ENCODE data around the gene SUPT4H1. TPM values are rescaled to one million over a fixed set of nuclear protein-coding genes. Genes with fewer than 3 reads are reported as not detected.
A peak's percentile ranks its signal among the peaks of the same experiment; 100 is the strongest.

The SUPT4H1 gene
- total RNA-seq, 2 donors from 2014 or later, result 84.0 to 143 TPM

GRCh38 chr17:58329035-58329809 lies 22.8 kb downstream of the SUPT4H1 start:
- Mint-ChIP-seq H3K4me1 (ENCODE audit: low read depth in 2 of 2) (peaks cover 72 to 73% of the 10 kb centered on the region in 2 donors), H3K9me3 (no peaks in the 10 kb centered on the region), H3K27me3 (no peaks in the 10 kb centered on the region), H3K27ac (peak overlapping the region; percentile 100), H3K36me3 (peaks cover 21% of the 10 kb centered on the region), H3K4me3 (peak overlapping the region; percentile 80)
- peak; percentile 61 to 69 for ATAC-seq
- DNase-seq (ENCODE audit: low spot score), result peak; percentile 88

- no peaks in the 10 kb centered on the region for H3K9me3 Mint-ChIP-seq
- peaks cover 21% of the 10 kb centered on the region for H3K36me3 Mint-ChIP-seq
- DNase-seq (ENCODE audit: low spot score) (peak; percentile 88), ATAC-seq (peak; percentile 40 to 47)
- peak within 1 kb of the TSS; percentile 80 for H3K4me3 Mint-ChIP-seq
- peaks cover 68 to 75% of the 10 kb centered on the region in 2 donors for H3K4me1 Mint-ChIP-seq (ENCODE audit: low read depth in 2 of 2)
- peak within 1 kb of the TSS; percentile 100 for H3K27ac Mint-ChIP-seq
- no peaks in the 10 kb centered on the region for H3K27me3 Mint-ChIP-seq
Observed at GRCh38 chr17:58328195-58329034, 23.6 kb downstream of the SUPT4H1 start, which contains the start of gene TSPOAP1. TSPOAP1 (minus strand) TSS chr17:58328795; CDS start chr17:58327920, 875 bp downstream.

- Mint-ChIP-seq H3K9me3 (no peaks in the 10 kb centered on the region), H3K27me3 (no peaks in the 10 kb centered on the region), H3K27ac (peak overlapping the region; percentile 100), H3K4me1 (ENCODE audit: low read depth in 2 of 2) (peaks cover 65 to 73% of the 10 kb centered on the region in 2 donors), H3K4me3 (peak overlapping the region; percentile 80), H3K36me3 (peaks cover 21% of the 10 kb centered on the region)
- DNase-seq (ENCODE audit: low spot score) (no peak), ATAC-seq (no peak)
Observed at GRCh38 chr17:58327363-58328194, 24.4 kb downstream of the SUPT4H1 start.

- ATAC-seq (no peak), DNase-seq (ENCODE audit: low spot score) (no peak)
- Mint-ChIP-seq H3K36me3 (peaks cover 17% of the 10 kb centered on the region), H3K4me1 (ENCODE audit: low read depth in 2 of 2) (peaks cover 67 to 75% of the 10 kb centered on the region in 2 donors), H3K27me3 (no peaks in the 10 kb centered on the region), H3K27ac (peak overlapping the region; percentile 100), H3K4me3 (peak overlapping the region; percentile 80), H3K9me3 (no peaks in the 10 kb centered on the region)
Observed at GRCh38 chr17:58326609-58327362, 25.2 kb downstream of the SUPT4H1 start.

- peaks cover 13% of the 10 kb centered on the region for H3K36me3 Mint-ChIP-seq
- no peak for DNase-seq (ENCODE audit: low spot score)
- H3K4me1 Mint-ChIP-seq (ENCODE audit: low read depth in 2 of 2), result peaks cover 65 to 74% of the 10 kb centered on the region in 2 donors
- no peaks in the 10 kb centered on the region for H3K9me3 Mint-ChIP-seq
- ATAC-seq, result no peak
- peak overlapping the region; percentile 100 for H3K27ac Mint-ChIP-seq
- H3K4me3 Mint-ChIP-seq, result peak overlapping the region; percentile 80
- H3K27me3 Mint-ChIP-seq, result no peaks in the 10 kb centered on the region
Observed at GRCh38 chr17:58325976-58326468, 26.0 kb downstream of the SUPT4H1 start.

- Mint-ChIP-seq H3K9me3 (no peaks in the 10 kb centered on the region), H3K27ac (peak overlapping the region; percentile 100), H3K4me1 (ENCODE audit: low read depth in 2 of 2) (peaks cover 62 to 74% of the 10 kb centered on the region in 2 donors), H3K4me3 (peak overlapping the region; percentile 39), H3K27me3 (no peaks in the 10 kb centered on the region), H3K36me3 (peaks cover 9% of the 10 kb centered on the region)
- ATAC-seq (no peak), DNase-seq (ENCODE audit: low spot score) (no peak)
Observed at GRCh38 chr17:58325289-58325726, 26.7 kb downstream of the SUPT4H1 start.

- DNase-seq (ENCODE audit: low spot score), result no peak
- H3K27me3 Mint-ChIP-seq, result no peaks in the 10 kb centered on the region
- peak overlapping the region; percentile 100 for H3K27ac Mint-ChIP-seq
- no peak for ATAC-seq
- peaks cover 57 to 71% of the 10 kb centered on the region in 2 donors for H3K4me1 Mint-ChIP-seq (ENCODE audit: low read depth in 2 of 2)
- peaks cover 6% of the 10 kb centered on the region for H3K36me3 Mint-ChIP-seq
- no peaks in the 10 kb centered on the region for H3K9me3 Mint-ChIP-seq
- peak overlapping the region; percentile 39 for H3K4me3 Mint-ChIP-seq
Observed at GRCh38 chr17:58324409-58325288, 27.4 kb downstream of the SUPT4H1 start.

GRCh38 chr17:58324056-58324408 lies 28.0 kb downstream of the SUPT4H1 start:
- peak overlapping the region; percentile 37 to 42 for H3K27ac Mint-ChIP-seq
- peaks cover 50 to 65% of the 10 kb centered on the region in 2 donors for H3K4me1 Mint-ChIP-seq (ENCODE audit: low read depth in 2 of 2)
- no peak overlapping the region for H3K4me3 Mint-ChIP-seq
- DNase-seq (ENCODE audit: low spot score) (no peak), ATAC-seq (no peak)
- H3K9me3 Mint-ChIP-seq, result no peaks in the 10 kb centered on the region
- H3K36me3 Mint-ChIP-seq, result peaks cover 6% of the 10 kb centered on the region
- no peaks in the 10 kb centered on the region for H3K27me3 Mint-ChIP-seq

GRCh38 chr17:58323366-58324055 lies 28.5 kb downstream of the SUPT4H1 start:
- Mint-ChIP-seq H3K4me1 (ENCODE audit: low read depth in 2 of 2) (peaks cover 45 to 61% of the 10 kb centered on the region in 2 donors), H3K9me3 (no peaks in the 10 kb centered on the region), H3K27me3 (no peaks in the 10 kb centered on the region), H3K36me3 (peaks cover 6% of the 10 kb centered on the region), H3K27ac (peak overlapping the region; percentile 37 to 42), H3K4me3 (no peak overlapping the region)
- DNase-seq (ENCODE audit: low spot score) (no peak), ATAC-seq (no peak)

GRCh38 chr17:58322581-58323185 lies 29.3 kb downstream of the SUPT4H1 start:
- peaks cover 38 to 59% of the 10 kb centered on the region in 2 donors for H3K4me1 Mint-ChIP-seq (ENCODE audit: low read depth in 2 of 2)

More at GRCh38 chr17:58322581-58323185, 29.3 kb downstream of the SUPT4H1 start:
- ATAC-seq (no peak), DNase-seq (ENCODE audit: low spot score) (no peak)
- Mint-ChIP-seq H3K4me3 (no peak overlapping the region), H3K36me3 (peaks cover 6% of the 10 kb centered on the region), H3K9me3 (no peaks in the 10 kb centered on the region), H3K27ac (peak overlapping the region; percentile 57 to 86), H3K27me3 (no peaks in the 10 kb centered on the region)

All from natural killer cell treated with Interleukin-12 subunit alpha and Interleukin-12 subunit beta and Interleukin-15 and Interleukin-18, amount 100 ng/mL, for 72 hours (primary cell).